ENCODE data around the gene FLYWCH1.
A peak's percentile ranks its signal among the peaks of the same experiment; 100 is the strongest.

FLYWCH1 gene

GRCh38 chr16:2911638-2912329, at the start of gene FLYWCH1:
FLYWCH1 (plus strand) TSS chr16:2911931; CDS start chr16:2929686, 17,755 bp downstream.
- DNase-seq = peak; percentile 100

GRCh38 chr16:2865651-2866050, 46.1 kb upstream of the FLYWCH1 start:
- no peak for DNase-seq

- DNase-seq = no peak
Measured at GRCh38 chr16:2866431-2866830, 45.3 kb upstream of the FLYWCH1 start.

- no peak for DNase-seq
Measured at GRCh38 chr16:2867661-2867986, 44.1 kb upstream of the FLYWCH1 start.

- DNase-seq = peak; percentile 94
Measured at GRCh38 chr16:2867987-2868789, 43.5 kb upstream of the FLYWCH1 start.

GRCh38 chr16:2871926-2872325, 39.8 kb upstream of the FLYWCH1 start:
- no peak for DNase-seq

GRCh38 chr16:2874032-2874911, 37.5 kb upstream of the FLYWCH1 start:
- no peak for DNase-seq

GRCh38 chr16:2874912-2875362, 36.8 kb upstream of the FLYWCH1 start:
- peak; percentile 92 for DNase-seq

- DNase-seq = no peak
Measured at GRCh38 chr16:2879854-2880508, 31.8 kb upstream of the FLYWCH1 start.

- DNase-seq = peak; percentile 63
Measured at GRCh38 chr16:2881783-2882649, 29.7 kb upstream of the FLYWCH1 start.

GRCh38 chr16:2882650-2883457, 28.9 kb upstream of the FLYWCH1 start, which contains the start of gene FLYWCH2:
FLYWCH2 (plus strand) TSS chr16:2883215; CDS start chr16:2896450, 13,235 bp downstream.
- peak; percentile 99 for DNase-seq

- DNase-seq = peak; percentile 36
Measured at GRCh38 chr16:2883458-2883908, 28.2 kb upstream of the FLYWCH1 start.

GRCh38 chr16:2884041-2884451, 27.7 kb upstream of the FLYWCH1 start:
- DNase-seq = no peak

GRCh38 chr16:2894231-2894630, 17.5 kb upstream of the FLYWCH1 start:
- no peak for DNase-seq

- DNase-seq = no peak
Measured at GRCh38 chr16:2895813-2896212, 15.9 kb upstream of the FLYWCH1 start.

GRCh38 chr16:2896480-2897010, 15.2 kb upstream of the FLYWCH1 start:
- DNase-seq = no peak

GRCh38 chr16:2897110-2897509, 14.6 kb upstream of the FLYWCH1 start:
- no peak for DNase-seq

GRCh38 chr16:2898831-2899563, 12.7 kb upstream of the FLYWCH1 start:
- no peak for DNase-seq

GRCh38 chr16:2899564-2900072, 12.1 kb upstream of the FLYWCH1 start:
- DNase-seq = no peak

Data from RPMI8226 (cell line).